Activated CD8-positive, alpha-beta memory T cell treated with anti-CD3 and anti-CD28 coated beads, Interleukin-2, amount 50 U/mL, for 1 hour (primary cell): ENCODE data around the gene NTMT1.

Experiments used
- DNase-seq: peaks from one replicate; pipeline ENCODE4 v3.0.0-alpha.2; 2020; ENCODE audit errors: extremely low read depth

NTMT1 gene

GRCh38 chr9:129678844-129679243 lies 52.9 kb downstream of the NTMT1 start:
- DNase-seq, result no peak

GRCh38 chr9:129679537-129679936 lies 53.6 kb downstream of the NTMT1 start:
- no peak for DNase-seq

DNA sequence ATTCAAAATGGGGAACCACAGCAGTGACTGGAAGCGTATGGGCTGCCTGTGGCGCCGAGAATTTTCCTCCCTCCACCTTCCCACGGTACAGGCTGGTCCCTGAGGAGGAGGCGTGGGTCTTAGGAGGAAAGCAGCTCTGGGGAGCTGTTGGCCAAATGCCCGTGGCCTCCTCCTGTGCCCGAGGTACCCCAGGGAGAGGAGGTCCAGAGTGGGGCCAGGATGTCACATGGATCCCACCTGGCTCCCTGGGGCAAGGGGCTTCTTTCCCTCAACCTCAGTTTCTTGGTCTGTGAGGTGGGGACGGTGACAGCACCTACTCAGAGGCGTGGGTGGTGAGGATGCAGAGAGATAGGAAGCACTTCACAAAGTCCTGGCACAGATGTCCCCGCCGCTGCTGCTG lies 56.0 kb downstream of the NTMT1 start:
- no peak for DNase-seq

GRCh38 chr9:129682381-129682780 lies 56.4 kb downstream of the NTMT1 start:
- no peak for DNase-seq

DNA sequence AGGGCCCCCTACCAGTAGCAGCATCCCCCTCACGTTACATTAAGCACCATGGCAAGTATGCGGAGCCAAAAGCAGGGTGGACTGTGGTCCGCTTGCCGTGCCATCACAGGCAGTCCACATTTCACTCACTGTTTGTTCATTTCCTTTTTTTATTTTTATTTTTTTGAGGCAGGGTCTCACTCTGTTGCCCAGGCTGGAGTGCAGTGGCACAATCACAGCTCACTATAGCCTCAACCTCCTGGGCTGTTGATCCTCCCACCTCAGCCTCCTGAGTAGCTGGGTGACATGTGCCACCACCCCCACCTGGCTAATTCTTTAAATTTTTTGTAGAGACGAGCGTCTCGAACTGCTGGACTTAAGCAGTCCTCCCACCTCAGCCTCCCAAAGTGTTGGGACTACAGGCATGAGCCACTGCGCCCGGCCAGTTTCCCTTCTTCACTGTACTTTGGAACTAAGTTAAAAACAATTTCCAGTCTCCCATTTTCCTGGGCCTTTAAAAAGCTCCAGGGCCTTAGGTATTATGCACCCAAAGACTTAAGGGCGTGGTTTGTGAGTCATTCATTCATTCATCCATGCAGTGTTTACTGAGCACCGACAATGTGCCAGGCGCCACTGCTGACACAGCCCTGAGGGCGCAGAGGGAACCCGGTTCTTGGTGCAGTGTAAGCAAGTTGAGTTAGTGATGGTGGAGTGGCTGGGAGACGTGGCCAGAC lies 59.4 kb downstream of the NTMT1 start:
- DNase-seq, result no peak
